Measurements from ENCODE around the gene RBMXL2. TPM values are rescaled to one million over a fixed set of nuclear protein-coding genes. Genes with fewer than 3 reads are reported as not detected.

Gene RBMXL2
- total RNA-seq, 2 donors from 2014 or later: not detected

DNA sequence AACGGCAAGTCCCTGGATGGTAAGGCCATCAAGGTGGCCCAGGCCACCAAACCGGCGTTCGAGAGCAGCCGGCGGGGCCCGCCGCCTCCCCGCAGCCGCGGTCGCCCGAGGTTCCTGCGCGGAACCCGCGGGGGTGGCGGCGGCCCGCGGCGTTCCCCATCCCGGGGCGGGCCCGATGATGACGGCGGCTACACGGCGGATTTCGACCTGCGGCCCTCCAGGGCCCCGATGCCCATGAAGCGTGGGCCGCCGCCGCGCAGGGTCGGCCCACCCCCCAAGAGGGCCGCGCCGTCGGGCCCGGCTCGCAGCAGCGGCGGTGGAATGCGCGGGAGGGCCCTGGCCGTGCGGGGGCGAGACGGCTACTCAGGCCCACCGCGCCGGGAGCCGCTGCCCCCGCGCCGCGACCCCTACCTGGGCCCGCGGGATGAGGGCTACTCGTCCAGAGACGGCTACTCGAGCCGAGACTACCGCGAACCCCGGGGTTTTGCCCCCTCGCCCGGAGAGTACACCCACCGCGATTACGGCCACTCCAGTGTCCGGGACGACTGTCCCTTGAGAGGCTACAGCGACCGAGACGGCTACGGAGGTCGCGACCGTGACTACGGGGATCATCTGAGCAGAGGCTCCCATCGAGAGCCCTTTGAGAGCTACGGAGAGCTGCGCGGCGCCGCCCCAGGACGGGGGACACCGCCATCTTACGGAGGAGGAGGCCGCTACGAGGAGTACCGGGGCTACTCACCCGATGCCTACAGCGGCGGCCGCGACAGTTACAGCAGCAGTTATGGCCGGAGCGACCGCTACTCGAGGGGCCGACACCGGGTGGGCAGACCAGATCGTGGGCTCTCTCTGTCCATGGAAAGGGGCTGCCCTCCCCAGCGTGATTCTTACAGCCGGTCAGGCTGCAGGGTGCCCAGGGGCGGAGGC, 792 bp downstream of the RBMXL2 start:
- ATAC-seq (replicated peaks in 1 of 2) (no peak), DNase-seq (no peak)
- no peaks in the 10 kb centered on the region for H3K4me1 Mint-ChIP-seq (ENCODE audit: low read depth)
- H3K9me3 Mint-ChIP-seq: no peaks in the 10 kb centered on the region
- no peaks in the 10 kb centered on the region for H3K36me3 Mint-ChIP-seq (ENCODE audit: insufficient read depth in 2 of 2)
- H3K27ac Mint-ChIP-seq: no peak overlapping the region
- no peak overlapping the region for H3K4me3 Mint-ChIP-seq
- peaks cover 27% of the 10 kb centered on the region for H3K27me3 Mint-ChIP-seq (ENCODE audit: low read depth)

DNA sequence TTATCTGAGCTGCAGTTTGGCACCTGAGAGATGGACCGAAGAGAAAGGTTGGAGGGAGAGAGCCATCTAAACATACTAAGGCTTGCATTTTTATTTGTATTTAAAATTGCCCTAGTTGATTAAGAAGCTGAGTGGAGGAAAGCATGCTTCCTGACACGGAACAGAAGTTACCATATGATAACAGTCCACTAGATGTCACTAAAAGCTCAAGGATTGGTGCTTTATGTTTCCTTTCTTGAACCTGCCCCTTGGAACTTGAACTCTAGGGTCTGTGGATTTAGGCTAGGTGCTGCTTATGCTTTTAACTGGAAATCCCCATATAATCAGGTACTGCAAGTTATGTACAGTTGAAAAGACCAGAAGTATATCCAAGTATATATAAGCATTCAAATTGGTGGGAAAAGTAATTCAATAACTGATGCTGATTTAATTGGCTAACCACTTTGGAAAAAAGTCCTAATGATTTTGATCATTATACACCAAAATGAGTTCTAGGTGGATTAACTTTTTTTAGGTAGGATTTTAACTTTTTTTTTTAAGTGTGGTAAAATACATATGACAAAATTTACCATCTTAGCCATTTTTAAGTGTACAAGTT, 9.5 kb downstream of the RBMXL2 start:
- Mint-ChIP-seq H3K9me3 (no peaks in the 10 kb centered on the region), H3K27ac (no peak overlapping the region), H3K4me1 (ENCODE audit: low read depth) (no peaks in the 10 kb centered on the region), H3K4me3 (no peak overlapping the region), H3K36me3 (ENCODE audit: insufficient read depth in 2 of 2) (no peaks in the 10 kb centered on the region), H3K27me3 (ENCODE audit: low read depth) (peaks cover 9% of the 10 kb centered on the region)
- DNase-seq (peak in 1 of 2 donors; percentile 14), ATAC-seq (replicated peaks in 1 of 2) (peak; percentile 64 to 71)

DNA sequence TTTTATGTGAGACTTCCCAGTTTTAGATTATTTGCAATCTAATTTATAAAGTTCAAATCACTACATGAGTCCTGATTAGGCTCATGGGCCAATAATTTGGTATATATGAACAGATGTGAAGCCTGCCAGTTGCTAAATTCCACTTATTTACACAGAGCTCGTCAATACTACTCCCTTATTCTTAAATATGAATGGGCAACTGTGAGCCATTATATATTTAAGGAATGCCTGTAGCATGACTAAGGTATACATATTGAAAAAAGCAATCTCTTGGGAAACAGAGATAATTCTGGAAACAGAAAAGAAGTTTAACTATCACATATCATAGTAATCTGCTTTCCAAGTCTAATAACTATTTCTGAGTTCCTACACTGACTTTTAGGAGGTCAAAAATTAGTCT, 27.0 kb downstream of the RBMXL2 start:
- ATAC-seq (replicated peaks in 1 of 2) (no peak), DNase-seq (no peak)
- Mint-ChIP-seq H3K27ac (no peak overlapping the region), H3K4me3 (no peak overlapping the region), H3K9me3 (no peaks in the 10 kb centered on the region), H3K4me1 (ENCODE audit: low read depth) (no peaks in the 10 kb centered on the region), H3K27me3 (ENCODE audit: low read depth) (no peaks in the 10 kb centered on the region), H3K36me3 (ENCODE audit: insufficient read depth in 2 of 2) (no peaks in the 10 kb centered on the region)

DNA sequence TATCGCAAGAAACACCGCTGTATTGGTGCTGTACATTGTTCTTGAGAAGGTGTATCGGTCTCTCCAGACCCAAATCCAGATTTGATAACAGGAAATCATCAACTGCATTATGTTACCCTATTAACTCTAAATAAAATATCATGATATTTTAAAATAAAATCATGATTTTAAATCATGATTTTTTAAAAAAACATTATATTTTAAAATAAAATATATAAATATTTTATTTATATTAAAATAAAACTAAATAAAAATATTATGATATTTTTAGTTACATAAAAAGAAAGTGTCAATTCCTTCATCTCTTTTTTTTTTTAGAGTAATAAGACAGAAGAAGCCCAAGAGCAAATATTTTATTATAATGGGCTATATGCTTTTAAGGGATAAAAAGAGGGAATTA, 27.6 kb downstream of the RBMXL2 start:
- peaks cover 5% of the 10 kb centered on the region for H3K27me3 Mint-ChIP-seq (ENCODE audit: low read depth)
- DNase-seq (no peak), ATAC-seq (replicated peaks in 1 of 2) (no peak)
- no peaks in the 10 kb centered on the region for H3K4me1 Mint-ChIP-seq (ENCODE audit: low read depth)
- no peaks in the 10 kb centered on the region for H3K9me3 Mint-ChIP-seq
- H3K4me3 Mint-ChIP-seq: no peak overlapping the region
- no peak overlapping the region for H3K27ac Mint-ChIP-seq
- no peaks in the 10 kb centered on the region for H3K36me3 Mint-ChIP-seq (ENCODE audit: insufficient read depth in 2 of 2)

DNA sequence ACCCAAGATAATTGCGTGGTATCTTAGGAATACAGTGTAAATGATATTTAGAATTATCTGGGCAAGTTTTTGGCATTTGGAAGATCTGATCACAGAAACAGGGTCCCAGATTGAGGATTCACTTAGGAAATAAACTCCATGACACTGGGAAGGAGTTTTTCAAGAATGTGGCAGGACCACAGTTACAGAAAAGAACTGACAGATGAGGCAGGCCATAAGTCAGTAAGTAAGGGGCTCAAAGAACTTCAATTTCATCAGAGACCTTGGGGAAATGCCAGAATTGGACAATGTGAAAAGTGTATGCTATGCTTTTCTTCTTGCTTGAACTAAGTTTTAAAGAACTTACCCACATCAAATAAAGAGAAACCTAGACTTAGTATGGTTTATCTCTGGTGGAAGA, 49.3 kb downstream of the RBMXL2 start:
- DNase-seq (no peak), ATAC-seq (replicated peaks in 1 of 2) (no peak)
- Mint-ChIP-seq H3K27ac (no peak overlapping the region), H3K4me3 (no peak overlapping the region), H3K9me3 (no peaks in the 10 kb centered on the region), H3K27me3 (ENCODE audit: low read depth) (peaks cover 7% of the 10 kb centered on the region), H3K36me3 (ENCODE audit: insufficient read depth in 2 of 2) (no peaks in the 10 kb centered on the region), H3K4me1 (ENCODE audit: low read depth) (no peaks in the 10 kb centered on the region)

Other genes with a start within 250 kb of the RBMXL2 start
- gene OR10A5, start 243.3 kb upstream of the RBMXL2 start, total RNA-seq: not detected
- not detected for gene OR10A2, start 225.9 kb upstream of the RBMXL2 start, total RNA-seq
- not detected for gene OR10A4, start 212.4 kb upstream of the RBMXL2 start, total RNA-seq
- under 1 TPM in 1 of 2 donors, not detected in 1; 0.29 TPM for gene OR2D2, start 196.5 kb upstream of the RBMXL2 start, total RNA-seq
- gene OR2D3, start 168.0 kb upstream of the RBMXL2 start, total RNA-seq: not detected
- gene ZNF215, start 162.6 kb upstream of the RBMXL2 start, total RNA-seq: 1 to 10 TPM in 1 of 2 donors, under 1 TPM in 1; 0.23 to 1.4 TPM
- under 1 TPM in 1 of 2 donors, not detected in 1; 0.10 TPM for gene ZNF214, start 68.7 kb upstream of the RBMXL2 start, total RNA-seq
- gene NLRP14, start 68.5 kb upstream of the RBMXL2 start, total RNA-seq: under 1 TPM in 1 of 2 donors, not detected in 1; 0.12 TPM
- not detected for gene SYT9, start 162.9 kb downstream of the RBMXL2 start, total RNA-seq